ENCODE data around the gene SBK2.
"Not testable (repeated sequence)": the region's sequence is repeated elsewhere in the genome, so short reads cannot be mapped to it uniquely, and the experiment has no call there.

SBK2 gene

GRCh38 chr19:55498246-55498840 lies 38.6 kb downstream of the SBK2 start:
- DNase-seq: no peak

DNA sequence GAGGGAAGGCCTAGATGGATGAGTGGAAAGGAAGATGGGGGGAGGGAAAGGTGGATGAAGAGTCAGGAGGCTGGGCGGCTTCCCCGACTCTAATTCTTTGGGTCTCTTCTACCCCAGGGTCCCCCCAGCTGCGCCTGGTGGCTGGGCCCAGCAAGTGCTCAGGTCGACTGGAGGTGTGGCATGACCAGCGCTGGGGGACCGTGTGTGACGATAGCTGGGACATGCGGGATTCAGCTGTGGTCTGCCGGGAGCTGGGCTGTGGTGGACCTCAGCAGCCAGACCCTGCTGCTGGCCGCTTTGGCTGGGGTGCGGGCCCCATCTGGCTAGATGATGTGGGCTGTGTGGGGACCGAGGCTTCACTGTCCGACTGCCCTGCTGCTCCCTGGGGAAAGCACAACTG lies 39.2 kb downstream of the SBK2 start:
- no peak for DNase-seq

- DNase-seq: not testable (repeated sequence)
These were observed 40.1 kb downstream of the SBK2 start for GRCh38 chr19:55496820-55497219.

- no peak for DNase-seq
These were observed 41.1 kb downstream of the SBK2 start for GRCh38 chr19:55495646-55496349.

GRCh38 chr19:55494172-55494761 lies 42.7 kb downstream of the SBK2 start:
- DNase-seq: peak in 1 of 2 donors; percentile 35

- no peak for DNase-seq
These were observed 43.2 kb downstream of the SBK2 start for GRCh38 chr19:55493645-55494171.

DNA sequence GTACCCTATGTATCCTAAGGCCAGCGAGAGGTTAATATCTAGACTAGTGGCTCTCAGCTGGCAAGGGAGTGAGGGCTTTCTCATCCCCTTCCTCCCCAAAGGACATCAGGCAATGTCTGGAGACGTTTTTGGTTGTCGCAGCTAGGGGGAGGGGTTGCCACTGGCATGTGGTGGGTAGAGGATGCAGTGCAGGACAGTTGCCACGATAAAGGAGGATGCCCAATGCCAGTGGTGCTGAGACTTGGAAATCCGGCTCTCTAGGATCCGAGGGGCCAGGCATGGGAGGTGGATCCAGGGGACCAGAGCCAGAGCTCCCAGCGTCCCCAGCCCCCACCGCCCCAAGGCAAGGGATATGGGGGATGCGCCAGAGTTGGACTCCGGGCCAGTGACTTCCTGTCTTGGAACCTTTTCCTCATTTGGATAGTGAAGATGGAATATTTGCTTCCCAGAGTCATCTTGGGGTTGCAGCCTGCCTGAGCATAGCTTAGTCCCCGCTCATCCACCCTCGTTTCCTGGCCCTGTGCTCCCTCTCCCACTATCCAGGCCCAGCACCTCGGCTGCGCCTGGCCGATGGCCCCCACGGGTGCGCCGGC lies 43.8 kb downstream of the SBK2 start:
- DNase-seq: no peak

DNA sequence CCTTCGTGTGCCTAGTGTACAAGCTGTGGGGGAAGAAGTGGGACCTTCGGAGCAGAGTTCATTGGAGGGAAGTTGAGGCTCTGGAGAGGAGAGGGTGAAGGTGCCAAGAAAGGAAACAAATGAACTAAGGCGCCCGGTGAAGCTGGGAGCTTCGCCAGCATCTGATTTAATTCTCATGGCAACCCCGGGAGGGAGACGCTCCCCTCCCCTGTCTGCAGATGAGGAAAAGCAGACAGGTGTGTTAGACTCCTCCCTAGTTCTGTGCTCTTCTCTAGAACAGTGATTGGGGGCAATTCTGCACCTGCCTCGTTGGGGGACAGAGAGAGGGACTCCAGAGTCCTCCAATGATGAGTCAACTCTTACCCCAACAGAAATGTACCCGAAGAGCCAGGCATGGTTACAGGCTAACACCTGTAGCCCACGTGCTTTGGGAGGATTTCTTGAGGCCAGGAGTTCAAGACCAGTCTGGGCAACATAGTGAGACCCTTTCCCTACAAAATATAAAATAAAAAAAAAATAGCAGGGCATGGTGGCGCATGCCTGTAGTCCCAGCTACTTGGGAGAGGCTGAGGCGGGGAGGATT lies 44.5 kb downstream of the SBK2 start:
- no peak for DNase-seq

DNA sequence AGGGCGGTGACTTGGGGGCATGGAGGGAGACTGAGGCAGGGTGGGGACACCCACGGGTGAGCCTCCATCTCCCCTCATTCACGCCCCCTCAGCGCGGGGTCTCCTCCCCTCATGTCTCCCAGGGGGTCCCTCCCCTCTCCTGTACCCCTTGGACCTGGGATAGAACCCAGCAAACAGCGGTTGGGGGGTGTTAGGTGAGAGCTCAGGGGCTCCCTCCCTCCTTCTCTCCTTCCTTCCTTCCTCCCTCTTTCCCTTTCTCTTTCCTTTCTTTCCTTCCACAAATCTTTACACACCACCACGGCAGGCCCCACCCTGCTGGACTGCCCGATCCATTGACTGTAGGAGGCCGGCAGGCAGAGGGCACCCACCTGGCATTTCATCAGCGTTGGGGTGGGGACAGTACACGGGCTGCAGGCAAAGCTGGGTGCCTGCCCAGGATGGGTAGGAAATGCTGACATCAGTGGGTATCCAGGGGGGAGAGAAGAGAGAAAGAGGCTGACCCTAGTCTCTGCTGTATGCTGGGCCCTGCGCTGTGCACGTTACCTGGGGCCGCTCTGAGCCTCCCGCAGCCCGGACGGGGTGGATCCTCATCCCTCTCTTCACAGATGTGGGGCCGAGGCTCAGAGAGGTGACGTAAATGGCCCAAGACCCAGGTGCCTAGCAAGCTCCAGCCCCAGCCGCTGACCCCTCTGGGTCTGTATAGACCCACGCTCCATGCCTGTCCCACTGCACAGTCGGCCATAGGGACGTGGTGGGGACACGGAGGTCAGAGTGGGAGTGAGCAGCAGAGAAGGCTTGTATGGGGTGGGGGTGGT lies 45.2 kb downstream of the SBK2 start:
- no peak for DNase-seq

GRCh38 chr19:55490478-55491432 lies 46.2 kb downstream of the SBK2 start:
- DNase-seq: no peak

GRCh38 chr19:55489711-55490477 lies 47.0 kb downstream of the SBK2 start:
- no peak for DNase-seq

DNA sequence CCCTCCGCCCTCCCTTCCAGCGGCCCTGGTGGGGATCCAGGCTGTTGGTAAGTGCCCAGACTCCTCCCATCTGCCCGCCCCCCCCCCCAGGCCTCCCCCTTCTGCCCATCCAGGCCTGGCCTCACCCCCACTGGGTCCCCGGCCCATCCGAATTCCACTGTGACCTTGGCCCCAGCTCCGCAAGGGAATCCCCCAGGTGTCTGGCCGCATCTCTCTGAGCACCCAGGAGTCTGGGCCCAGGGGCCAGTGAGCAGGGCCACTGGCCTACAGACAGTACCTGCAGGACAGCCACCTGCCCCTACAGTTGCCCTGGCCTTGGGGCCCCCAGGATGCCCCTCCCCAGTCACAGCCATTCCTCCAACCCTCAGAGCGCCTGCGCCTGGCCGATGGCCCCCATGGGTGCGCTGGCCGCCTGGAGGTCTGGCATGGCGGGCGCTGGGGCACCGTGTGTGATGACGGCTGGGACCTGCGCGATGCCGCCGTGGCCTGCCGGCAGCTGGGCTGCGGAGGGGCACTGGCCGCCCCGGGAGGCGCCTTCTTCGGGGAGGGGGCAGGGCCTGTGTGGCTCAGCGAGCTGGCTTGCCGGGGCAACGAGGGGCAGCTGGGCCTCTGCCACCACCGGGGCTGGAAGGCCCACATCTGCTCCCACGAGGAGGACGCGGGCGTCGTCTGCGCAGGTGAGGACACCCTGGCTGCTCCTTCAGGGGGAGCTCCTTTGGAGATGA lies 47.8 kb downstream of the SBK2 start:
- no peak for DNase-seq

- no peak for DNase-seq
These were observed 48.8 kb downstream of the SBK2 start, which contains the start of gene SSC5D for GRCh38 chr19:55487924-55488687. TSS of gene SSC5D (plus strand) at chr19:55488436. CDS start at chr19:55488590, 154 bp downstream.

GRCh38 chr19:55486971-55487923 lies 49.7 kb downstream of the SBK2 start:
- DNase-seq: no peak

GRCh38 chr19:55486043-55486970 lies 50.6 kb downstream of the SBK2 start:
- DNase-seq: no peak

- DNase-seq: no peak
These were observed 51.4 kb downstream of the SBK2 start for GRCh38 chr19:55485439-55486011.

Data from bone marrow (tissue), 2 donors.